K562 (cell line): ENCODE results near the gene TASP1. TPM values are rescaled to one million over a fixed set of nuclear protein-coding genes. Genes with fewer than 3 reads are reported as not detected.

Experiments
- ATAC-seq: fragments of 200-7000 bp; cut with Tn5 transposase; 3 replicates; pipeline ENCODE4 v1.9.1; 2020; ENCODE audit warnings: moderate library complexity
- BruUV-seq: library from RNA; stranded (reverse); fragments of 400-500 nt; replicated peaks from 2 replicates; lab custom pipeline; 2021; lab: Mats Ljungman, UMichigan
- CTCF ChIA-PET: fragments of 300-600 bp; formaldehyde crosslinking; extraction: SDS; loops from one replicate; lab custom pipeline; 2021; ENCODE audit warnings: low intra/inter-chr PET ratio; lab: Yijun Ruan, JAX
- POLR2A ChIA-PET: fragments of 300-600, 350-650 bp; sonication (Branson Sonifier 250); formaldehyde crosslinking; extraction: SDS; loops from one replicate; lab custom pipeline; 2021; ENCODE audit warnings: antibody characterized with exemption, inconsistent platforms; lab: Yijun Ruan, JAX
- DNase-seq, 4 experiments: peaks; one replicate each; pipeline versions ENCODE4 v3.0.0 to v3.0.0-alpha.2; 2011 to 2018; ENCODE audit warnings: low spot score in 3 of 4, mixed read lengths in 3 of 4; ENCODE audit errors: extremely low read depth in 1 of 4
- FAIRE-seq: peaks from 2 replicates; lab custom pipeline; 2011; peaks lifted over from hg19 to GRCh38; lab: Jason Lieb, UNC
- H2AFZ ChIP-seq: 2 replicates; pipeline ENCODE4 v1.6.0; 2011; ENCODE audit warnings: low read depth, low read length, control low read depth, inconsistent platforms
- H3K27ac ChIP-seq: fragments of 200-600 bp; 3 replicates; pipeline ENCODE4 v1.8.0; 2011; ENCODE audit warnings: low read depth, mild to moderate bottlenecking, control low read depth, inconsistent platforms, low read length, moderate library complexity, mixed read lengths; ENCODE audit errors: extremely low read depth
- H3K27me3 ChIP-seq, 2 experiments: fragments of 300-600 bp in 1 of 2; 2 replicates in 1 of 2; 3 replicates in 1 of 2; pipeline versions ENCODE4 v1.6.0 to v1.8.0; 2011; ENCODE audit warnings: inconsistent platforms in 2 of 2, low read length in 2 of 2, mild to moderate bottlenecking in 1 of 2, mixed read lengths in 1 of 2, moderate library complexity in 1 of 2; ENCODE audit not compliant: control insufficient read depth in 2 of 2, insufficient read depth in 2 of 2
- H3K36me3 ChIP-seq: fragments of 300-600 bp; 3 replicates; pipeline ENCODE4 v1.8.0; 2011; ENCODE audit warnings: mild to moderate bottlenecking, low read length, inconsistent platforms; ENCODE audit not compliant: control insufficient read depth, insufficient read depth
- H3K4me1 ChIP-seq, 2 experiments: fragments of 200-600 bp in 1 of 2; replicated peaks in 1 of 2; 2 replicates in 1 of 2; 3 replicates in 1 of 2; pipeline versions ENCODE4 v1.5.1 to v1.8.0; 2011; ENCODE audit warnings: inconsistent platforms in 2 of 2, low read length in 2 of 2, mild to moderate bottlenecking in 1 of 2, mixed read lengths in 1 of 2, moderate library complexity in 1 of 2; ENCODE audit not compliant: control insufficient read depth in 2 of 2, insufficient read depth in 2 of 2
- H3K4me2 ChIP-seq: 2 replicates; pipeline ENCODE4 v1.6.1; 2011; ENCODE audit warnings: low read length, control low read depth, inconsistent platforms, mixed read lengths; ENCODE audit not compliant: insufficient read depth
- H3K4me3 ChIP-seq: fragments of 200-600 bp; sonication (generic), shearing (Covaris generic); 2 replicates; pipeline ENCODE4 v1.5.1; 2016; ENCODE audit warnings: control low read depth, inconsistent platforms
- H3K79me2 ChIP-seq: fragments of 200-600 bp; 3 replicates; pipeline ENCODE4 v1.8.0; 2011; ENCODE audit warnings: low read length, inconsistent platforms; ENCODE audit not compliant: control insufficient read depth, insufficient read depth
- H3K9ac ChIP-seq, 2 experiments: 2 replicates each; pipeline versions ENCODE4 v1.6.0 to v1.6.1; 2011; ENCODE audit warnings: low read depth in 2 of 2, low read length in 2 of 2, control low read depth in 1 of 2, inconsistent platforms in 1 of 2, mild to moderate bottlenecking in 1 of 2, mixed read lengths in 1 of 2; ENCODE audit not compliant: insufficient read depth in 1 of 2
- H3K9me1 ChIP-seq: one replicate; pipeline ENCODE4 v1.6.0; 2011; ENCODE audit warnings: inconsistent platforms, mild to moderate bottlenecking, low read length, moderate library complexity; ENCODE audit not compliant: control insufficient read depth, insufficient read depth
- H3K9me3 ChIP-seq: replicated peaks from 2 replicates; pipeline ENCODE4 v1.5.1; 2011; ENCODE audit warnings: low read depth, low read length, inconsistent platforms; ENCODE audit not compliant: control insufficient read depth, insufficient read depth
- H4K20me1 ChIP-seq: replicated peaks from 2 replicates; pipeline ENCODE4 v1.6.1; 2011; ENCODE audit warnings: low read length, inconsistent platforms, mixed read lengths; ENCODE audit not compliant: control insufficient read depth, insufficient read depth
- EP400 ChIP-seq: fragments of 450-650 bp; IDR thresholded peaks from 2 replicates; pipeline ENCODE4 v1.6.1; 2017; ENCODE audit warnings: antibody characterized with exemption, mild to moderate bottlenecking, moderate library complexity
- ETV6 ChIP-seq, 3 experiments: fragments of 150-350 bp in 1 of 3; sonication (generic) in 1 of 3; formaldehyde crosslinking in 1 of 3; IDR thresholded peaks; 2 replicates each; pipeline versions ENCODE4 v1.6.1 to v1.8.0; 2014 to 2022; ENCODE audit warnings: borderline replicate concordance in 2 of 3, low read depth in 2 of 3, antibody characterized with exemption in 1 of 3, low read length in 1 of 3, mild to moderate bottlenecking in 1 of 3, missing genetic modification reagents in 1 of 3
- FOXK1 ChIP-seq: sonication (generic); formaldehyde crosslinking; IDR thresholded peaks from 2 replicates; pipeline ENCODE4 v1.8.0; 2022; ENCODE audit warnings: missing genetic modification reagents, mild to moderate bottlenecking, borderline replicate concordance
- HNRNPL ChIP-seq: fragments of 200-400 bp; formaldehyde crosslinking; IDR thresholded peaks from 2 replicates; pipeline ENCODE4 v1.6.1; 2017; ENCODE audit warnings: low read depth, mild to moderate bottlenecking, low read length
- RBM14 ChIP-seq: fragments of 200-400 bp; formaldehyde crosslinking; IDR thresholded peaks from 2 replicates; pipeline ENCODE4 v1.6.1; 2018; ENCODE audit warnings: low read depth, mild to moderate bottlenecking, low read length, moderate library complexity, borderline replicate concordance; ENCODE audit not compliant: insufficient read depth
- THRA ChIP-seq: fragments of 450-650 bp; IDR thresholded peaks from 2 replicates; pipeline ENCODE4 v1.6.1; 2017; ENCODE audit warnings: mild to moderate bottlenecking, moderate library complexity
- ZNF146 ChIP-seq: IDR thresholded peaks from one replicate; pipeline ENCODE4 v1.6.1; 2018; ENCODE audit warnings: missing compliant biosample characterization; ENCODE audit not compliant: unreplicated experiment
- ZNF436 ChIP-seq: fragments of 250-450, 450-650 bp; sonication (Bioruptor Pico); formaldehyde crosslinking; IDR thresholded peaks from 2 replicates; pipeline ENCODE4 v1.7.0; 2020; ENCODE audit warnings: mild to moderate bottlenecking
- ZNF79 ChIP-seq: fragments of 250-450 bp; sonication (Bioruptor Pico); IDR thresholded peaks from 2 replicates; pipeline ENCODE4 v1.4.0; 2020; ENCODE audit warnings: low read depth, mild to moderate bottlenecking, moderate library complexity
- WGBS: fragments of 100-300 bp; shearing (Covaris generic); methylation state at CpG from one replicate; pipeline ENCODE4 v1.1.6; 2016; ENCODE audit warnings: low coverage, mixed read lengths; ENCODE audit not compliant: insufficient coverage; ENCODE audit errors: missing lambda C conversion rate; 5-methylcytosine and 5-hydroxymethylcytosine counted together
- in situ Hi-C: fragments of 300-500 bp; cut with MboI; formaldehyde crosslinking; loops from 4 replicates; pipeline ENCODE4 v1.15.0; 2018; ENCODE audit warnings: inconsistent platforms, mixed read lengths
- intact Hi-C: fragments of 100-400 bp; cut with micrococcal nuclease; formaldehyde crosslinking; loops from 2 replicates; pipeline ENCODE4 v1.14.2; 2022
- polyA plus RNA-seq, 8 experiments: library from polyadenylated mRNA; depleted of rRNA in 4 of 8; stranded (reverse) in 5 of 8; unstranded in 3 of 8; fragments of >200 nt; fragmentation: Nextera tagmentation in 2 of 8; fragmentation: Illumina TruSeq in 1 of 8; extraction: Ambion mirVana in 2 of 8; extraction: Trizol in 1 of 8; gene quantifications; 2 replicates each; pipeline versions ENCODE4 v1.2.1 to v1.2.3, GENCODE V29; 2011 to 2014; ENCODE audit warnings: inconsistent platforms in 1 of 8, missing spikeins in 1 of 8
- total RNA-seq, 7 experiments: library from RNA; depleted of rRNA in 6 of 7; stranded (reverse); fragments of >200 nt in 6 of 7; fragmentation: Illumina TruSeq in 2 of 7; extraction: Trizol in 2 of 7; gene quantifications; 2 replicates each; pipeline versions ENCODE4 v1.2.1 to v1.2.3, GENCODE V29; 2011 to 2021; ENCODE audit warnings: low replicate concordance in 1 of 7

TASP1 gene
- total and polyA plus RNA-seq, 9 of the 15 experiments (the other 6 are each of a cell fraction or from before 2014, with no cell fraction given): 3.7 to 10.6 (median 6.4) TPM

GRCh38 chr20:13396022-13396421, 242.7 kb downstream of the TASP1 start:
- Histone ChIP-seq H3K4me3 (no peak overlapping the region), H3K4me1 (no peaks in the 10 kb centered on the region), H3K36me3 (no peaks in the 10 kb centered on the region), H4K20me1 (no peaks in the 10 kb centered on the region), H3K9ac (no peak overlapping the region), H2AFZ (no peak overlapping the region), H3K9me1 (no peaks in the 10 kb centered on the region), H3K27ac (no peak overlapping the region), H3K9me3 (no peaks in the 10 kb centered on the region), H3K79me2 (no peaks in the 10 kb centered on the region), H3K27me3 (no peaks in the 10 kb centered on the region), H3K4me2 (no peak overlapping the region)
- intact Hi-C loops: no loop called here
- DNase-seq (no peak), FAIRE-seq (no peak), ATAC-seq (no peak)
- in situ Hi-C loops: no loop called here
- 17% methylated on average over 3 of the region's 3 CpGs for WGBS
- BruUV-seq: no TSS peak
- TF ChIP-seq HNRNPL: no peak
- TF ChIP-seq ZNF146 (CRISPR knock-in tag): no peak
- TF ChIP-seq ZNF79 (CRISPR knock-in tag): no peak
- no peak for TF ChIP-seq THRA
- no peak for TF ChIP-seq FOXK1 (CRISPR knock-in tag)
- no peak for TF ChIP-seq EP400
- no peak for TF ChIP-seq ZNF436 (CRISPR knock-in tag)
- no peak for TF ChIP-seq RBM14
- no peak for TF ChIP-seq ETV6 (IDR thresholded peaks at IDR 0.05; ENCODE audit: borderline replicate concordance in 1 of 2, low read depth in 2 of 2, low read length in 1 of 2)
- TF ChIP-seq ETV6 (CRISPR knock-in tag; IDR thresholded peaks at IDR 0.05; ENCODE audit: borderline replicate concordance): no peak
- POLR2A ChIA-PET: no interaction called here
- CTCF ChIA-PET: no interaction called here
